ENCODE results near the gene NT5E.
"Not testable (repeated sequence)": the region's sequence is repeated elsewhere in the genome, so short reads cannot be mapped to it uniquely, and the experiment has no call there.

NT5E gene

DNA sequence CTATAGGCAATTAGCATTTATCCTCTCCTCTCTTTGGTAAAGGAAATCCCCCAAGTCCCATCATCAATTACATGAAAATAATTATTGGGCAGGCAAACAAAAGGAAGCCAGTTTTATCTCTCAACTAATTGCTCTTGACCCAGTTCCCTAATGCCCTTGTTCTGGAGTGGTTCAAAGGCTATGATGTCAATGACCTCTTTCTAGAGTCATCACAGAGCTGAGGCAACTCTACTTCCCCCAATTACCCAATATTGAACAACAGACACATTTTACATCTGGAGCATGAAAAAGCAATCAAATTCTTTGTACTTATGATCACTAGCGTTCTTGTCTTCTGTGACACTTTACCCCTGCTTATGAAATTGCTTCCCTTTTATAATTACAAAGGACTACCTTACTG, 43.5 kb downstream of the NT5E start:
- DNase-seq: no peak

- DNase-seq: no peak
Observed at GRCh38 chr6:85494547-85495536, 45.0 kb downstream of the NT5E start.

- DNase-seq: no peak
Observed at GRCh38 chr6:85496009-85496579, 46.2 kb downstream of the NT5E start.

- no peak for DNase-seq
Observed at GRCh38 chr6:85496856-85497255, 47.0 kb downstream of the NT5E start.

- DNase-seq: peak; percentile 9
Observed at GRCh38 chr6:85498596-85499258, 48.8 kb downstream of the NT5E start.

DNA sequence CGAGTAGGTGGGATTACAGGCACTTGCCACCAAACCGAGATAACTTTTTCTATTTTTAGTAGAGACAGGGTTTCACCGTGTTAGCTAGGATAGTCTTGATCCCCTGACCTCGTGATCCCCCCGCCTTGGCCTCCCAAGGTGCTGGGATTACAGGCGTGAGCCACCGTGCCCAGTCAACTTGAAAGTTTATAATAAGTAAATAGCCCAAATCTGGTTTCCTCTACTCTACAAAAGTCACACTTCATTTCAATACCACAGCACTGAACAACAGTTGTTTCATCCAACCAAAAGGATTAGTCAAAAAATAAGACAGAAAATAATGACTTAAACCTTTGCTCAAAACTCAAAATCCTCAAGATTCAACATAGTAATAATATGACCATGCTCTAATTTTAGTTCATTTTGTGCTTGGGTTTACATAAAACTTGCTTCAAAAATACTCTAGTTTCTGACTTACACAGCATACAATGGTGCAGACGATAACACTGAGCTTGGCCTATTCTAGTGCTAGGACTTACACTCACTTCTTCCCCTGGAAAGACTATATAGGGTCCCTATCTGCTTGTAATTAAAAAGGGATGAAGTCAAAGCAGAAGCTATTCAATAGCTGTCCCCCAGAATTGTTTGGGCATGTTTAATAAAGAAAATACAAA, 56.7 kb downstream of the NT5E start:
- DNase-seq: no peak

DNA sequence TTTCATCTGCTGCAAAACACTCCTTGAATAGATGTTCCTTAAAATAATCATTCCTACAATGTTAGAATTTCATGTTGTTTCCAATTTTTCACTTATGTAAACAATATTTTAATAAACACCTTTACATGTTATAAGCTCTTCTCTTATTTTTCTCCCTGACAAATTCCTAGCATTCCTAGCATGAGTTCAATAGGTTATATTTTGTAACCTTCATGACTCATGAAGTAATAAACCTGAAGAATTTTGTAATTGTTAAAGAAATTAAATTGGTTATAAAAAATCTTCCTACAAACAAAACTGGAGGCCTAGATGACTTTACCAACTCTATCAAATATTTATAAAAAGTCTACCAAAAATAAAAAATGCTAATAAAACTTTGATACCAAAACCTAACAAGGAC, 66.3 kb downstream of the NT5E start:
- DNase-seq: peak; percentile 5

DNA sequence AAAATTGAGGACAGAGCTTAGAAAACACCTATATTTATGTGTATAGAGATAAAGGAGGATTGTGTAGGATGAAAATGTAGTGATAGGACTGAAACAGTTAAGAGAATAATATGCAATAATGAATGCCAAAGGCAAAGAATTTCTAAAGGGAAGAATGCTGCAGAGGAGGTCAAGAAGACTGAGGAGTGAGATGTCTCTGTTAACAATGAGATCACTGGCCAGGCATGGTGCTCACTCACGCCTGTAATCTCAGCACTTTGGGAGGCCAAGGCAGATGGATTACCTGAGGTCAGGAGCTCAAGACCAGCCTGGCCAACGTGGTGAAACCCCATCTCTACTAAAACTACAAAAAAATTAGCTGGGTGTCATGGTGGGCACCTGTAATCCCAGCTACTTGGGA, 74.4 kb downstream of the NT5E start:
- DNase-seq: not testable (repeated sequence)

DNA sequence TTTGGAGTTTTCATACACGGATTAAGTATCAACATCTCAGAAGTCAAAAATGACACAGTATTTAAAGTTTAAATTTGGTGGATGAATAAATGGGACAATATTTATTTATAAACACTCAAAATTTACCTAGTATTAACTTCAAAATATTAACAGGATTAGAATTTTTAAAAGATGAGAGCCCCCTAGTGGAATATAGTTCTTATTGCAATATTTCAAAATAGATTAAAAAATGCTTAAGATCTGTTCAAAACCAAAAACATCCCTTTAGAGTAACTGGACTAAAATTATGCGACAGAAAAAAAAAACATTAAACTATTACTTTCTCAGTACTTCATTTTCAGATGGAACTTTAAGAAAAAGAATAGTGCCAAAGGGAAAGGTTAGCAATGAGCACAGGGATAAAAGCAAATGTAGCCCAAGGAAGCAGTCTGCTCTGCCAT, 87.2 kb downstream of the NT5E start:
- DNase-seq: peak; percentile 17

GRCh38 chr6:85544776-85545175, 94.9 kb downstream of the NT5E start:
- peak; percentile 40 for DNase-seq

Measured in fibroblast of skin of back (primary cell).